ENCODE measurements around the gene THNSL1.

THNSL1 gene

DNA sequence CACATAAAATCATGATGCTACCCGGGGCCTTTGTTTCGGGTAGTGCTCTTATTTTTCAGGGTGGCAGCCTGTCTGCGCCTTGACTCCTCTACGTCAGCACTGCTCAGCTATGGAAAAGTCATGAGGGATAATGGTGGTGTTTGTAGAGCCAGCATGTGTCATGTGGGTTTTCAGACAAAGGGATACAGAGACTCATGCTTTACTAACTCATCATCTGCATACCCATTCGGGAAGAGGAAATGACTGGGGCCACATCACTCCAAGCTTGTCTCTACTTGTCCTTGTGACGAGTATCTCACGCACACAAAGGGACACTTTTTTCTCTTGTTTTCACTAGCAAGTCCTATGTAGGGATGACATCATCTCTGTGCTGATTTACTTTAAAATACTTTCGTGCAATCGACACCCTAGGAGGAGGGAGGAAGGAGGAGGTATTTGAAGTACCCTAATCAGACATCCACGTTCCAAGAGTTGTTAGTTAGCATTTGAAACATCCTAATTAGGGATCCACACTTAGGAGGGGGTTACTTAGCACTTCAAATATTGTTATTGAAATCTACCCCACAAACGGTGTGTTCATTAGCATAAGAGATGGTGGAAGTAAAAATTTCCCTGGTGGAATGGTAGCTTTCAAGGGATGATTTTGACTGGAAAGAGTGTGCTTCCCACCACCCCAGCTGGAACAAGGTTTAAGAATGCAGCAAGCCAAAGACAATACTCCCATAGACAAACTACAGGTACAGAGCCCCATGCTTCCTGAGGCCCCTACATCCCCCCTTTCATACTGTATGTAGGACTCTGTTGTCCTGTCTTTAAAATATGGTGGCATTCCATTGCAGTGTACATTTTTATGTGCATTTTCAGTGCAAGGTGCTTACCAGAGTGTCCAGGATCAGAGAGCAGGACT, 52.0 kb downstream of the THNSL1 start:
- H3K4me3 ChIP-seq (ENCODE audit: low read length), result no peak overlapping the region
- no peaks in the 10 kb centered on the region for H3K9me3 ChIP-seq (replicated peaks; ENCODE audit: insufficient read depth, low read length)
- no peak for DNase-seq
- no peak overlapping the region for H2AFZ ChIP-seq (ENCODE audit: low read length)
- H3K79me2 ChIP-seq (ENCODE audit: low read length), result no peaks in the 10 kb centered on the region
- H3K9me2 ChIP-seq (replicated peaks; ENCODE audit: insufficient read depth, low read length), result no peaks in the 10 kb centered on the region
- H4K20me1 ChIP-seq (ENCODE audit: insufficient read depth, low read length), result no peaks in the 10 kb centered on the region
- H3K27ac ChIP-seq (ENCODE audit: low read length), result no peak overlapping the region
- no peaks in the 10 kb centered on the region for H3F3A ChIP-seq (ENCODE audit: insufficient read depth, low read length)
- no peaks in the 10 kb centered on the region for H3K36me3 ChIP-seq (replicated peaks; ENCODE audit: insufficient read depth, low read length)
- no peaks in the 10 kb centered on the region for H3K4me1 ChIP-seq (ENCODE audit: low read length)
- H3K9ac ChIP-seq (ENCODE audit: low read length), result no peak overlapping the region
- no peak for TF ChIP-seq EZH2phosphoT487 (IDR thresholded peaks at IDR 0.05; ENCODE audit: low read length)
- TF ChIP-seq, protein P1, sequence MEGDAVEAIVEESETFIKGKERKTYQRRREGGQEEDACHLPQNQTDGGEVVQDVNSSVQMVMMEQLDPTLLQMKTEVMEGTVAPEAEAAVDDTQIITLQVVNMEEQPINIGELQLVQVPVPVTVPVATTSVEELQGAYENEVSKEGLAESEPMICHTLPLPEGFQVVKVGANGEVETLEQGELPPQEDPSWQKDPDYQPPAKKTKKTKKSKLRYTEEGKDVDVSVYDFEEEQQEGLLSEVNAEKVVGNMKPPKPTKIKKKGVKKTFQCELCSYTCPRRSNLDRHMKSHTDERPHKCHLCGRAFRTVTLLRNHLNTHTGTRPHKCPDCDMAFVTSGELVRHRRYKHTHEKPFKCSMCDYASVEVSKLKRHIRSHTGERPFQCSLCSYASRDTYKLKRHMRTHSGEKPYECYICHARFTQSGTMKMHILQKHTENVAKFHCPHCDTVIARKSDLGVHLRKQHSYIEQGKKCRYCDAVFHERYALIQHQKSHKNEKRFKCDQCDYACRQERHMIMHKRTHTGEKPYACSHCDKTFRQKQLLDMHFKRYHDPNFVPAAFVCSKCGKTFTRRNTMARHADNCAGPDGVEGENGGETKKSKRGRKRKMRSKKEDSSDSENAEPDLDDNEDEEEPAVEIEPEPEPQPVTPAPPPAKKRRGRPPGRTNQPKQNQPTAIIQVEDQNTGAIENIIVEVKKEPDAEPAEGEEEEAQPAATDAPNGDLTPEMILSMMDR (IDR thresholded peaks at IDR 0.05; ENCODE audit: low read length), result no peak
- no peaks in the 10 kb centered on the region for H3K27me3 ChIP-seq (replicated peaks; ENCODE audit: insufficient read depth, low read length)
- no peak overlapping the region for H3K4me2 ChIP-seq (ENCODE audit: low read depth, low read length)

DNA sequence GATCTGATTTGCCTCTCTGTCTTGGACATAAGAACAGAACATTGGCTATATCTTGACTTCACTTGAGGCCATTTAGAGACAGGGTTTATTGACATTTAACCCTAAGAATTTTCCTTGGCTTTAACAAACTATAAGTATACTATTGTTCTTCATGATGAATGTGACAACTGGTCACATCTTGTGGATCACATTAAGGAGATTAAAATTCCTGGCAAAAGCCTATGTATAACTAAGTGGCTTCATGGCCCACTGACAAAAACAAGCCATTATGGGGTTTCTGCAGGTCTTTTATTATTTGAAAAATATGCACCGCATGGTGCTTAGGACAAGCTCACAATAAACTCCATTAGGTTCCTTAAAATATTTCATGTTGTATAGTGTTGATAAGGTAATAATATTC, 54.8 kb downstream of the THNSL1 start:
- no peak overlapping the region for H3K4me2 ChIP-seq (ENCODE audit: low read depth, low read length)
- no peaks in the 10 kb centered on the region for H3K36me3 ChIP-seq (replicated peaks; ENCODE audit: insufficient read depth, low read length)
- H3K27me3 ChIP-seq (replicated peaks; ENCODE audit: insufficient read depth, low read length), result no peaks in the 10 kb centered on the region

DNA sequence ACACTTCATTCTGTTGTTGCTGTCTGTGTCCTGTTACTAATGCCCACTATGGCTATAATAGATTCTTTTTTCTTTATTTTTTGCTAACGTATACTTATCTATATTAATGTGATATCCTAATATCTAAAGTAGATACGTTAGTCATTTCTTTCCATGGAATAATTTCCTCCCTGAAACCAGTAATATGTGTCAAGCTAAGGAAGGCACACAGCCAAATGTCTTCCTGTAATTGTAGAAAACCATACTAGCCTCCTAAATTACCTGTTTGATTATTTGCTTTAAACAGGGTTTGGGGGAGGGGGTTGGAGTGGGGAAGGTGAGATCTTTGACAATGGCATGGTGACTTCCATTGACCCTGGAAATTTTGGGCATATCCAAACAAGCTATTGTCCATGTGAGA, 56.4 kb downstream of the THNSL1 start:
- Histone ChIP-seq H4K20me1 (ENCODE audit: insufficient read depth, low read length) (no peaks in the 10 kb centered on the region), H2AFZ (ENCODE audit: low read length) (no peak overlapping the region), H3K4me3 (ENCODE audit: low read length) (no peak overlapping the region), H3K27me3 (replicated peaks; ENCODE audit: insufficient read depth, low read length) (no peaks in the 10 kb centered on the region), H3K9me3 (replicated peaks; ENCODE audit: insufficient read depth, low read length) (no peaks in the 10 kb centered on the region), H3K36me3 (replicated peaks; ENCODE audit: insufficient read depth, low read length) (no peaks in the 10 kb centered on the region), H3K9me2 (replicated peaks; ENCODE audit: insufficient read depth, low read length) (no peaks in the 10 kb centered on the region), H3F3A (ENCODE audit: insufficient read depth, low read length) (no peaks in the 10 kb centered on the region), H3K4me2 (ENCODE audit: low read depth, low read length) (no peak overlapping the region), H3K27ac (ENCODE audit: low read length) (no peak overlapping the region), H3K79me2 (ENCODE audit: low read length) (no peaks in the 10 kb centered on the region), H3K4me1 (ENCODE audit: low read length) (no peaks in the 10 kb centered on the region), H3K9ac (ENCODE audit: low read length) (no peak overlapping the region)
- TF ChIP-seq EZH2 (optimal IDR thresholded peaks at IDR 0.05; ENCODE audit: low read depth, low read length) (no peak), EZH2phosphoT487 (IDR thresholded peaks at IDR 0.05; ENCODE audit: low read length) (no peak)
- TF ChIP-seq, protein P1 (IDR thresholded peaks at IDR 0.05; ENCODE audit: low read length), result no peak
- DNase-seq, result no peak

More for the DNA sequence above, 54.8 kb downstream of the THNSL1 start:
- Histone ChIP-seq H3K4me3 (ENCODE audit: low read length) (no peak overlapping the region), H3K79me2 (ENCODE audit: low read length) (no peaks in the 10 kb centered on the region), H2AFZ (ENCODE audit: low read length) (no peak overlapping the region), H3K9me2 (replicated peaks; ENCODE audit: insufficient read depth, low read length) (no peaks in the 10 kb centered on the region), H3K9me3 (replicated peaks; ENCODE audit: insufficient read depth, low read length) (no peaks in the 10 kb centered on the region), H3K4me1 (ENCODE audit: low read length) (no peaks in the 10 kb centered on the region), H4K20me1 (ENCODE audit: insufficient read depth, low read length) (no peaks in the 10 kb centered on the region), H3K9ac (ENCODE audit: low read length) (no peak overlapping the region), H3K27ac (ENCODE audit: low read length) (no peak overlapping the region), H3F3A (ENCODE audit: insufficient read depth, low read length) (no peaks in the 10 kb centered on the region)
- no peak for DNase-seq
- TF ChIP-seq EZH2 (optimal IDR thresholded peaks at IDR 0.05; ENCODE audit: low read depth, low read length) (no peak), EZH2phosphoT487 (IDR thresholded peaks at IDR 0.05; ENCODE audit: low read length) (no peak)
- TF ChIP-seq, protein P1 (IDR thresholded peaks at IDR 0.05; ENCODE audit: low read length), result no peak

Data from MM.1S (cell line).